Esophagus muscularis mucosa (tissue), 4 donors: ENCODE data around the gene ACOT8. TPM values are rescaled to one million over a fixed set of nuclear protein-coding genes. Genes with fewer than 3 reads are reported as not detected.
A peak's percentile ranks its signal among the peaks of the same experiment; 100 is the strongest.

ENCODE experiments used
- DNase-seq: peaks from one replicate; pipeline ENCODE4 v3.0.0-alpha.2; 2017; ENCODE audit errors: extremely low spot score
- H3K27ac ChIP-seq, 4 donors: fragments of 200-600 bp; sonication (generic); replicated peaks in 1 of 4; 1 replicate in 3 of 4; 2 replicates in 1 of 4; pipeline ENCODE4 v1.5.1; 2016 to 2019; ENCODE audit warnings: mild to moderate bottlenecking in 1 of 4
- H3K27me3 ChIP-seq, 4 donors: fragments of 200-600 bp; sonication (generic); one replicate each; pipeline versions ENCODE4 v1.5.1 to v1.6.0; 2016 to 2019
- H3K36me3 ChIP-seq, 4 donors: fragments of 200-600 bp; sonication (generic); one replicate each; pipeline ENCODE4 v1.5.1; 2016 to 2019
- H3K4me1 ChIP-seq, 4 donors: fragments of 200-600 bp; sonication (generic); one replicate each; pipeline ENCODE4 v1.5.1; 2016 to 2019
- H3K4me3 ChIP-seq, 4 donors: fragments of 200-600 bp; sonication (generic); 1 replicate in 2 of 4; 2 replicates in 2 of 4; pipeline ENCODE4 v1.5.1; 2016 to 2019; ENCODE audit warnings: mild to moderate bottlenecking in 4 of 4, moderate library complexity in 1 of 4
- H3K9me3 ChIP-seq, 4 donors: fragments of 200-600 bp; sonication (generic); 1 replicate in 3 of 4; 2 replicates in 1 of 4; pipeline ENCODE4 v1.5.1; 2016 to 2019
- CTCF ChIP-seq, 3 experiments: fragments of 200-600 bp in 2 of 3; fragments of 450-650 bp in 1 of 3; sonication (generic) in 2 of 3; IDR thresholded peaks; one replicate each; pipeline ENCODE4 v1.5.1; 2017 to 2019; ENCODE audit warnings: antibody characterized with exemption in 3 of 3, mild to moderate bottlenecking in 2 of 3, moderate library complexity in 1 of 3
- EP300 ChIP-seq: sonication (generic); formaldehyde crosslinking; IDR thresholded peaks from one replicate; pipeline ENCODE4 v1.6.1; 2017; ENCODE audit warnings: antibody characterized with exemption
- POLR2A ChIP-seq: fragments of 450-650 bp; IDR thresholded peaks from one replicate; pipeline ENCODE4 v1.6.1; 2017; ENCODE audit warnings: antibody characterized with exemption, moderate library complexity, mild to moderate bottlenecking, low read depth
- POLR2AphosphoS5 ChIP-seq, 2 donors: sonication (generic); formaldehyde crosslinking; IDR thresholded peaks; one replicate each; pipeline ENCODE4 v1.6.1; 2017; ENCODE audit warnings: antibody characterized with exemption in 2 of 2
- WGBS: methylation state at CpG from one replicate; pipeline ENCODE4 v1.1.5; 2018; 5-methylcytosine and 5-hydroxymethylcytosine counted together
- intact Hi-C: fragments of 100-400 bp; cut with DNase I; formaldehyde crosslinking; loops from one replicate; pipeline ENCODE4 v1.15.1; 2023
- total RNA-seq, 4 donors: library from RNA; depleted of rRNA; stranded (reverse); fragments of >200 nt; gene quantifications; one replicate each; pipeline versions ENCODE4 v1.1.0 to v1.2.1, GENCODE V29; 2016

Gene ACOT8
- total RNA-seq, 4 donors from 2014 or later: 30.0 to 41.9 (median 33.7) TPM

- no peaks in the 10 kb centered on the region for H3K27me3 ChIP-seq
- H3K4me3 ChIP-seq: no peak overlapping the region
- H3K9me3 ChIP-seq: no peaks in the 10 kb centered on the region
- H3K4me1 ChIP-seq: peaks cover 27 to 69% (median 54%) of the 10 kb centered on the region in 4 donors
- no peak for DNase-seq
- TF ChIP-seq POLR2AphosphoS5 (IDR thresholded peaks at IDR 0.05): no peak
- TF ChIP-seq CTCF (IDR thresholded peaks at IDR 0.05): no peak
- TF ChIP-seq POLR2A: no peak
- no peak for TF ChIP-seq EP300
- H3K36me3 ChIP-seq: peaks cover 25 to 90% (median 71%) of the 10 kb centered on the region in 4 donors
- intact Hi-C loops: no loop called here
- peak overlapping the region; percentile 50 to 70 (median 65) for H3K27ac ChIP-seq
- 70% methylated on average over 4 of the region's 25 CpGs for WGBS
Measured at GRCh38 chr20:45840700-45841198, 16.4 kb downstream of the ACOT8 start.

GRCh38 chr20:45836841-45837240, 20.4 kb downstream of the ACOT8 start:
- Histone ChIP-seq H3K27me3 (no peaks in the 10 kb centered on the region), H3K9me3 (peaks cover 0 to 2% (median 0%) of the 10 kb centered on the region in 4 donors), H3K36me3 (peaks cover 11 to 52% (median 37%) of the 10 kb centered on the region in 4 donors), H3K4me1 (peaks cover 35 to 70% (median 61%) of the 10 kb centered on the region in 4 donors), H3K27ac (peak overlapping the region in 3 of 4 donors; percentile 96 to 100 (median 98)), H3K4me3 (peak overlapping the region in 2 of 4 donors; percentile 0 to 42)
- no peak for TF ChIP-seq CTCF (IDR thresholded peaks at IDR 0.05)
- no peak for TF ChIP-seq POLR2A
- no peak for TF ChIP-seq EP300
- no peak for TF ChIP-seq POLR2AphosphoS5 (IDR thresholded peaks at IDR 0.05)
- no peak for DNase-seq
- intact Hi-C loops: no loop called here
- 27% methylated on average over 1 of the region's 1 CpG for WGBS

- intact Hi-C loops: no loop called here
- Histone ChIP-seq H3K27ac (peak overlapping the region; percentile 96 to 100 (median 97)), H3K4me3 (peak overlapping the region; percentile 73 to 95 (median 80)), H3K4me1 (peaks cover 32 to 62% (median 53%) of the 10 kb centered on the region in 4 donors), H3K27me3 (no peaks in the 10 kb centered on the region), H3K9me3 (peaks cover 0 to 2% (median 0%) of the 10 kb centered on the region in 4 donors), H3K36me3 (peaks cover 6 to 42% (median 26%) of the 10 kb centered on the region in 4 donors)
- DNase-seq: no peak
- TF ChIP-seq POLR2A: no peak
- TF ChIP-seq POLR2AphosphoS5 (IDR thresholded peaks at IDR 0.05): peak; percentile 34 to 50
- no peak for TF ChIP-seq EP300
- WGBS: 75% methylated on average over 5 of the region's 5 CpGs
Measured at GRCh38 chr20:45835825-45836224, 21.4 kb downstream of the ACOT8 start.

GRCh38 chr20:45835329-45835765, 21.8 kb downstream of the ACOT8 start:
- Histone ChIP-seq H3K4me1 (peaks cover 32 to 58% (median 49%) of the 10 kb centered on the region in 4 donors), H3K36me3 (peaks cover 2 to 37% (median 22%) of the 10 kb centered on the region in 4 donors), H3K27me3 (no peaks in the 10 kb centered on the region), H3K27ac (peak overlapping the region; percentile 96 to 100 (median 97)), H3K9me3 (peaks cover 0 to 2% (median 0%) of the 10 kb centered on the region in 4 donors), H3K4me3 (peak overlapping the region; percentile 73 to 95 (median 80))
- TF ChIP-seq POLR2A (no peak), EP300 (no peak), CTCF (IDR thresholded peaks at IDR 0.05) (no peak), POLR2AphosphoS5 (IDR thresholded peaks at IDR 0.05) (no peak)
- intact Hi-C loops: no loop called here
- DNase-seq: no peak
- 45% methylated on average over 3 of the region's 3 CpGs for WGBS

GRCh38 chr20:45834797-45835161, 22.4 kb downstream of the ACOT8 start:
- whole genome bisulfite sequencing: 62% methylated on average over 12 of the region's 14 CpGs
- intact Hi-C loops: no loop called here
- Histone ChIP-seq H3K4me3 (peak overlapping the region; percentile 73 to 95 (median 80)), H3K27me3 (no peaks in the 10 kb centered on the region), H3K27ac (peak overlapping the region; percentile 96 to 100 (median 97)), H3K4me1 (peaks cover 32 to 53% (median 48%) of the 10 kb centered on the region in 4 donors), H3K36me3 (peaks cover 0 to 31% (median 16%) of the 10 kb centered on the region in 4 donors), H3K9me3 (peaks cover 0 to 2% (median 0%) of the 10 kb centered on the region in 4 donors)
- TF ChIP-seq EP300: no peak
- no peak for TF ChIP-seq POLR2A
- no peak for TF ChIP-seq CTCF (IDR thresholded peaks at IDR 0.05)
- TF ChIP-seq POLR2AphosphoS5 (IDR thresholded peaks at IDR 0.05): no peak
- no peak for DNase-seq
